H1 (cell line): Measurements from ENCODE around the gene IQCK. TPM values are rescaled to one million over a fixed set of nuclear protein-coding genes. Genes with fewer than 3 reads are reported as not detected.

Source experiments
- CTCF ChIA-PET: fragments of 300-600 bp; sonication (Branson Sonifier 250); formaldehyde crosslinking; loops from one replicate; lab custom pipeline; 2021; ENCODE audit not compliant: partially characterized antibody; lab: Charles Lee
- POLR2A ChIA-PET: fragments of 300-600 bp; sonication (Branson Sonifier 250); formaldehyde crosslinking; loops from one replicate; lab custom pipeline; 2021; ENCODE audit warnings: inconsistent platforms; ENCODE audit not compliant: partially characterized antibody; lab: Charles Lee
- DNase-seq, 2 experiments: peaks; one replicate each; pipeline versions ENCODE4 v3.0.0 to v3.0.0-alpha.2; 2010 to 2022; ENCODE audit warnings: low spot score in 2 of 2, low read depth in 1 of 2, mixed read lengths in 1 of 2
- FAIRE-seq: peaks from 2 replicates; lab custom pipeline; 2011; peaks lifted over from hg19 to GRCh38; lab: Jason Lieb, UNC
- H2AFZ ChIP-seq: 2 replicates; pipeline ENCODE4 v1.8.1; 2012; ENCODE audit warnings: low read length, inconsistent platforms
- H2AK5ac ChIP-seq: 2 replicates; pipeline ENCODE4 v1.6.1; 2013; ENCODE audit warnings: low read depth, low read length
- H2BK120ac ChIP-seq: replicated peaks from 2 replicates; pipeline ENCODE3; 2013; ENCODE audit warnings: low read depth, low read length, inconsistent platforms
- H2BK12ac ChIP-seq: 2 replicates; pipeline ENCODE4 v1.6.1; 2013; ENCODE audit warnings: low read depth, low read length
- H2BK15ac ChIP-seq: 2 replicates; pipeline ENCODE4 v1.6.1; 2013; ENCODE audit warnings: low read length
- H2BK20ac ChIP-seq: 2 replicates; pipeline ENCODE4 v1.6.1; 2013; ENCODE audit warnings: low read length
- H2BK5ac ChIP-seq: 2 replicates; pipeline ENCODE4 v1.6.1; 2013; ENCODE audit warnings: low read depth, low read length
- H3K14ac ChIP-seq: 2 replicates; pipeline ENCODE4 v1.6.1; 2013; ENCODE audit warnings: inconsistent platforms; ENCODE audit not compliant: insufficient read length
- H3K18ac ChIP-seq: 2 replicates; pipeline ENCODE4 v1.6.1; 2013; ENCODE audit warnings: low read length; ENCODE audit errors: extremely low read depth
- H3K23ac ChIP-seq: 2 replicates; pipeline ENCODE4 v1.6.1; 2013; ENCODE audit warnings: inconsistent platforms; ENCODE audit not compliant: insufficient read length
- H3K23me2 ChIP-seq: 2 replicates; pipeline ENCODE4 v1.6.1; 2013; ENCODE audit warnings: low read depth, low read length
- H3K27ac ChIP-seq: 2 replicates; pipeline ENCODE4 v1.6.1; 2011; ENCODE audit warnings: low read depth, low read length, inconsistent platforms
- H3K27me3 ChIP-seq, 4 experiments: replicated peaks in 1 of 4; 1 replicate in 1 of 4; 2 replicates in 3 of 4; pipeline versions ENCODE4 v1.6.1 to v1.8.1; 2011 to 2013; ENCODE audit warnings: low read length in 3 of 4, mild to moderate bottlenecking in 3 of 4, inconsistent platforms in 2 of 4, mixed read lengths in 2 of 4, moderate library complexity in 1 of 4; ENCODE audit not compliant: control insufficient read depth in 3 of 4, insufficient read depth in 3 of 4; ENCODE audit errors: extremely low read depth in 1 of 4
- H3K36me3 ChIP-seq, 4 experiments: 2 replicates each; pipeline versions ENCODE4 v1.6.1 to v1.8.1; 2011 to 2013; ENCODE audit warnings: mild to moderate bottlenecking in 4 of 4, low read length in 3 of 4, moderate library complexity in 2 of 4, control low read depth in 1 of 4, inconsistent platforms in 1 of 4; ENCODE audit not compliant: insufficient read depth in 4 of 4, control insufficient read depth in 2 of 4
- H3K4ac ChIP-seq: replicated peaks from 2 replicates; pipeline ENCODE3; 2013; ENCODE audit warnings: low read length, low read depth, mixed read lengths, inconsistent platforms; ENCODE audit not compliant: insufficient read length
- H3K4me1 ChIP-seq, 4 experiments: replicated peaks in 1 of 4; 1 replicate in 1 of 4; 2 replicates in 3 of 4; pipeline versions ENCODE4 v1.6.1 to v1.8.1; 2011 to 2013; ENCODE audit warnings: low read length in 3 of 4, inconsistent platforms in 2 of 4, mixed read lengths in 1 of 4; ENCODE audit not compliant: insufficient read depth in 4 of 4, control insufficient read depth in 3 of 4
- H3K4me2 ChIP-seq, 2 experiments: 2 replicates each; pipeline versions ENCODE4 v1.6.1 to v1.8.1; 2011 to 2013; ENCODE audit warnings: low read depth in 2 of 2, low read length in 2 of 2, control low read depth in 1 of 2, inconsistent platforms in 1 of 2, mild to moderate bottlenecking in 1 of 2; ENCODE audit not compliant: insufficient read depth in 1 of 2
- H3K4me3 ChIP-seq, 4 experiments: fragments of 200-600, 300-600 bp in 1 of 4; sonication (generic), shearing (Covaris generic), sonication (Bioruptor Twin) in 1 of 4; 2 replicates each; pipeline versions ENCODE4 v1.5.1 to v1.8.1; 2011 to 2016; ENCODE audit warnings: low read length in 4 of 4, low read depth in 3 of 4, control low read depth in 2 of 4, inconsistent platforms in 2 of 4, mild to moderate bottlenecking in 2 of 4, mixed read lengths in 1 of 4, moderate library complexity in 1 of 4; ENCODE audit not compliant: insufficient read depth in 2 of 4; ENCODE audit errors: extremely low read depth in 1 of 4
- H3K56ac ChIP-seq: replicated peaks from 2 replicates; pipeline ENCODE3; 2013; ENCODE audit warnings: low read depth, mild to moderate bottlenecking, mixed read lengths, low read length, inconsistent platforms; ENCODE audit not compliant: insufficient read length
- H3K79me1 ChIP-seq: 2 replicates; pipeline ENCODE4 v1.6.1; 2013; ENCODE audit warnings: low read depth, low read length, control low read depth
- H3K79me2 ChIP-seq, 2 experiments: 2 replicates each; pipeline versions ENCODE4 v1.6.1 to v1.8.1; 2012 to 2013; ENCODE audit warnings: low read length in 2 of 2, mild to moderate bottlenecking in 2 of 2, inconsistent platforms in 1 of 2; ENCODE audit not compliant: insufficient read depth in 2 of 2, control insufficient read depth in 1 of 2
- H3K9ac ChIP-seq, 4 experiments: replicated peaks in 1 of 4; 1 replicate in 1 of 4; 2 replicates in 3 of 4; pipeline versions ENCODE4 v1.6.1 to v1.8.1; 2011 to 2013; ENCODE audit warnings: low read depth in 3 of 4, low read length in 3 of 4, control low read depth in 2 of 4, mild to moderate bottlenecking in 2 of 4, moderate library complexity in 2 of 4, inconsistent platforms in 1 of 4; ENCODE audit errors: extremely low read depth in 1 of 4
- H3K9me3 ChIP-seq, 2 experiments: 2 replicates each; pipeline versions ENCODE4 v1.6.1 to v1.8.1; 2012 to 2013; ENCODE audit warnings: mild to moderate bottlenecking in 2 of 2, moderate library complexity in 2 of 2, control low read depth in 1 of 2, inconsistent platforms in 1 of 2, low read depth in 1 of 2, low read length in 1 of 2, mixed read lengths in 1 of 2; ENCODE audit not compliant: insufficient read depth in 2 of 2
- H4K20me1 ChIP-seq, 2 experiments: replicated peaks in 1 of 2; 2 replicates each; pipeline versions ENCODE3 to v1.8.1; 2011 to 2013; ENCODE audit warnings: inconsistent platforms in 2 of 2, low read length in 2 of 2, mild to moderate bottlenecking in 1 of 2; ENCODE audit not compliant: insufficient read depth in 2 of 2, control insufficient read depth in 1 of 2
- H4K5ac ChIP-seq: 2 replicates; pipeline ENCODE4 v1.6.1; 2013; ENCODE audit warnings: low read length, low read depth, mixed read lengths, inconsistent platforms; ENCODE audit not compliant: insufficient read length
- H4K8ac ChIP-seq: 2 replicates; pipeline ENCODE4 v1.8.0; 2013; ENCODE audit warnings: mild to moderate bottlenecking, moderate library complexity, low read length, inconsistent platforms; ENCODE audit not compliant: insufficient read depth; ENCODE audit errors: extremely low read depth
- H4K91ac ChIP-seq: replicated peaks from 2 replicates; pipeline ENCODE3; 2013; ENCODE audit warnings: low read length, mixed read lengths, inconsistent platforms; ENCODE audit not compliant: insufficient read length
- CBX5 ChIP-seq: fragments of 300-800, 300-1000 bp; sonication (generic); IDR thresholded peaks from 2 replicates; pipeline ENCODE4 v1.7.1; 2016; ENCODE audit warnings: antibody characterized with exemption, low read length, low read depth
- CHD1 ChIP-seq: IDR thresholded peaks from 2 replicates; pipeline ENCODE4 v1.6.1; 2012; ENCODE audit warnings: low read depth, low read length, improper control_type of control experiment
- CTBP2 ChIP-seq: IDR thresholded peaks from 2 replicates; pipeline ENCODE4 v1.7.0; 2011; ENCODE audit warnings: borderline replicate concordance, mild to moderate bottlenecking, moderate library complexity, mixed read lengths, low read length; ENCODE audit not compliant: insufficient read depth, insufficient read length
- EGR1 ChIP-seq: IDR thresholded peaks from 2 replicates; pipeline ENCODE4 v1.6.1; 2011; ENCODE audit warnings: low read depth, low read length, borderline replicate concordance
- EP300 ChIP-seq, 2 experiments: IDR thresholded peaks; 1 replicate in 1 of 2; 2 replicates in 1 of 2; pipeline ENCODE4 v1.6.1; 2011 to 2012; ENCODE audit warnings: low read depth in 2 of 2, low read length in 2 of 2, mild to moderate bottlenecking in 2 of 2, borderline replicate concordance in 1 of 2, inconsistent platforms in 1 of 2, moderate library complexity in 1 of 2
- MAFK ChIP-seq: IDR thresholded peaks from 2 replicates; pipeline ENCODE4 v1.6.1; 2012; ENCODE audit warnings: low read depth, mild to moderate bottlenecking, improper control_type of control experiment, low read length
- NRF1 ChIP-seq: IDR thresholded peaks from 2 replicates; pipeline ENCODE4 v1.6.1; 2011; ENCODE audit warnings: mild to moderate bottlenecking, low read depth, low read length, improper control_type of control experiment
- PHF8 ChIP-seq: fragments of 200-600 bp; sonication (generic); conservative IDR thresholded peaks from 2 replicates; pipeline ENCODE4 v1.7.1; 2012; ENCODE audit warnings: low read depth, mild to moderate bottlenecking, inconsistent platforms, low read length, moderate library complexity
- RNF2 ChIP-seq: fragments of 200-900, 300-1000 bp; sonication (generic); IDR thresholded peaks from 2 replicates; pipeline ENCODE4 v1.7.1; 2016; ENCODE audit warnings: borderline replicate concordance, low read depth, mild to moderate bottlenecking, antibody characterized with exemption, low read length; ENCODE audit not compliant: poor library complexity, severe bottlenecking; ENCODE audit errors: missing control alignments
- RXRA ChIP-seq: IDR thresholded peaks from 2 replicates; pipeline ENCODE4 v1.6.1; 2011; ENCODE audit warnings: low read depth, mild to moderate bottlenecking, low read length, moderate library complexity; ENCODE audit not compliant: insufficient read depth
- SAP30 ChIP-seq: fragments of 300-600 bp; sonication (generic); IDR thresholded peaks from 2 replicates; pipeline ENCODE4 v1.7.1; 2012; ENCODE audit warnings: low read length, moderate library complexity, mild to moderate bottlenecking, inconsistent platforms; ENCODE audit not compliant: insufficient read depth, insufficient replicate concordance
- SP2 ChIP-seq: IDR thresholded peaks from 2 replicates; pipeline ENCODE4 v1.6.1; 2012; ENCODE audit warnings: mild to moderate bottlenecking, low read length, inconsistent platforms
- TBP ChIP-seq: IDR thresholded peaks from 2 replicates; pipeline ENCODE4 v1.6.1; 2011; ENCODE audit warnings: low read depth, low read length, improper control_type of control experiment
- YY1 ChIP-seq: IDR thresholded peaks from 2 replicates; pipeline ENCODE4 v1.6.1; 2011; ENCODE audit warnings: low read depth, mild to moderate bottlenecking, low read length
- ZNF274 ChIP-seq: IDR thresholded peaks from 2 replicates; pipeline ENCODE4 v1.7.0; 2012; ENCODE audit warnings: low read length, borderline replicate concordance; ENCODE audit errors: extremely low read depth
- WGBS, 2 experiments: shearing (Covaris generic) in 1 of 2; methylation state at CpG; one replicate each; pipeline versions ENCODE4 v1.1.6 to v1.1.7; 2013 to 2015; ENCODE audit warnings: low lambda C conversion rate in 2 of 2, mixed read lengths in 2 of 2, inconsistent platforms in 1 of 2, low coverage in 1 of 2, missing lambda C conversion rate in 1 of 2; ENCODE audit not compliant: insufficient replicate concordance in 2 of 2, insufficient coverage in 1 of 2, insufficient read length in 1 of 2; ENCODE audit errors: extremely low coverage in 1 of 2, missing lambda C conversion rate in 1 of 2; 5-methylcytosine and 5-hydroxymethylcytosine counted together
- polyA plus RNA-seq, 7 experiments: library from polyadenylated mRNA; depleted of rRNA in 3 of 7; stranded (reverse) in 5 of 7; unstranded in 2 of 7; fragments of >200 nt in 5 of 7; fragments of 200-250 nt in 2 of 7; gene quantifications; 1 replicate in 5 of 7; 2 replicates in 1 of 7; 4 replicates in 1 of 7; pipeline versions ENCODE4 v1.2.1 to v1.2.3, GENCODE V29; 2011 to 2013; ENCODE audit warnings: missing spikeins in 2 of 7, mixed read lengths in 2 of 7
- total RNA-seq: library from RNA; stranded (reverse); fragmentation: NEBNext Ultra II Directional; extraction: Animal tissue kit (Norgen Biotek cat#: 25700); gene quantifications from 2 replicates; pipeline ENCODE4 v1.2.1, GENCODE V29; 2021

Gene IQCK
- total and polyA plus RNA-seq, 2 of the 8 experiments (the other 6 are each of a cell fraction or from before 2014, with no cell fraction given), result 6.2 to 9.3 TPM

GRCh38 chr16:19744670-19745069, 26.6 kb downstream of the IQCK start:
- Histone ChIP-seq H3K9ac (no peak overlapping the region), H2BK20ac (no peak overlapping the region), H3K9me3 (no peaks in the 10 kb centered on the region), H4K5ac (no peak overlapping the region), H3K23me2 (no peaks in the 10 kb centered on the region), H2BK5ac (no peak overlapping the region), H2BK120ac (no peak overlapping the region), H3K27ac (no peak overlapping the region), H3K4me3 (no peak overlapping the region), H3K79me1 (no peaks in the 10 kb centered on the region), H2AFZ (no peak overlapping the region), H3K36me3 (no peaks in the 10 kb centered on the region), H4K91ac (no peak overlapping the region), H3K23ac (no peak overlapping the region), H3K4me2 (no peak overlapping the region), H3K27me3 (no peaks in the 10 kb centered on the region), H3K56ac (no peak overlapping the region), H3K4ac (no peak overlapping the region), H3K14ac (no peak overlapping the region), H3K79me2 (no peaks in the 10 kb centered on the region), H3K18ac (no peak overlapping the region), H2BK12ac (no peak overlapping the region), H3K4me1 (no peaks in the 10 kb centered on the region), H2BK15ac (no peak overlapping the region), H4K8ac (no peak overlapping the region), H4K20me1 (no peaks in the 10 kb centered on the region), H2AK5ac (no peak overlapping the region)
- FAIRE-seq, result no peak
- CTCF ChIA-PET, result no interaction called here
- no peak for DNase-seq
- POLR2A ChIA-PET, result no interaction called here
- WGBS, 2 experiments, result 88% methylated on average over 3 of the region's 3 CpGs; no CpG with 5 or more reads in 1 of the 2 experiments
- TF ChIP-seq EGR1 (no peak), CBX5 (no peak), SP2 (no peak), CTBP2 (no peak), ZNF274 (no peak), CHD1 (no peak), PHF8 (no peak), EP300 (IDR thresholded peaks at IDR 0.05; ENCODE audit: borderline replicate concordance in 1 of 2, low read depth in 2 of 2, low read length in 2 of 2) (no peak), RXRA (no peak), RNF2 (no peak), TBP (no peak), SAP30 (no peak), YY1 (no peak), NRF1 (no peak), MAFK (no peak)
